ENCODE results near the gene GLI3.

DNA sequence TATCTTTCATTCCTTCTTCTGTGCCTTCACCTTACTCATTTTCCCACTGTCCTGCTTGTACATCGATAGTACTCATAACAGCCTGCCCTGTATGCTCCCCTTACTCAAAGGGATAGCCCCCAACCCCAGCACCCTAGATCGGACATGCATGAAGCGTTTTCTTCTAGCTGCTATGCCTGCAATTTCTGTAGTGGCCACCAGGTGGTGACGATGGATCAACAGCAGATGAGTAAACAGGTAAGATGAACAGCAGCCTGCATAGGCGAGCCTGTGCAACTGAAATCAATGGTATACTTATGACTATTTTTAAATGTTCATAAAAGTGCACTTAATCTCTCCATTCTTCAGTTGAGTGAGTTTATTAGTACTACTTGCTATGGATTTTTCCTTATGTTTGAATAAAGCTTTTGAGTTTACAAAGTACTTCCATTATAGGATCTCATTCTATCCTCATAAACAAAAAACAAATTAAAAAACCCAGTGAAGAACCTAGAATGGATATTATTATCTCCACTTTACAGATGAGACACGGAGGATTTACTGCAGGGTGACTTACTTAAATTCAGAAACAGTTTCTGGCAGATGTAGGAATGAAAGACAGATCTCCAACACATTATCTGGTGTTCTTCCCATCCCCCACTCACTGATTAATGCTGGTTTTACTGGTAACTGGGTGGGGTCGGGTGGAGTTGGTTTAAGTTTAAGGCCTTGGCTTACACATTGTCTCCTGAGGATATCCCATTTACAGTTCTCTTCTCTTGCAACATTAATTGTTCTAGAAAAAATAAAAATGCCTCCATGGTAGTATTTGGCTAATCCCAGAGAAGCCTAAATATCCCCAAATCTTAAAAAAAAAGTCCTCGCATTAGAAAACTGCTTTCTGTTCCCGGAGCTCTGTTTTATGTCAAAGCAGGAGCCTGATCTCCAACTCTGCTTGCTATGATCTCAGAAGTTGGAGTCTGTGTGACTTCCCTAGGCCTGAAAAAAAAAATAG is 222.1 kb downstream of the GLI3 start:
- TF ChIP-seq POLR2A (IDR thresholded peaks at IDR 0.05; ENCODE audit: low read depth, low read length): no peak
- TF ChIP-seq, protein P1, sequence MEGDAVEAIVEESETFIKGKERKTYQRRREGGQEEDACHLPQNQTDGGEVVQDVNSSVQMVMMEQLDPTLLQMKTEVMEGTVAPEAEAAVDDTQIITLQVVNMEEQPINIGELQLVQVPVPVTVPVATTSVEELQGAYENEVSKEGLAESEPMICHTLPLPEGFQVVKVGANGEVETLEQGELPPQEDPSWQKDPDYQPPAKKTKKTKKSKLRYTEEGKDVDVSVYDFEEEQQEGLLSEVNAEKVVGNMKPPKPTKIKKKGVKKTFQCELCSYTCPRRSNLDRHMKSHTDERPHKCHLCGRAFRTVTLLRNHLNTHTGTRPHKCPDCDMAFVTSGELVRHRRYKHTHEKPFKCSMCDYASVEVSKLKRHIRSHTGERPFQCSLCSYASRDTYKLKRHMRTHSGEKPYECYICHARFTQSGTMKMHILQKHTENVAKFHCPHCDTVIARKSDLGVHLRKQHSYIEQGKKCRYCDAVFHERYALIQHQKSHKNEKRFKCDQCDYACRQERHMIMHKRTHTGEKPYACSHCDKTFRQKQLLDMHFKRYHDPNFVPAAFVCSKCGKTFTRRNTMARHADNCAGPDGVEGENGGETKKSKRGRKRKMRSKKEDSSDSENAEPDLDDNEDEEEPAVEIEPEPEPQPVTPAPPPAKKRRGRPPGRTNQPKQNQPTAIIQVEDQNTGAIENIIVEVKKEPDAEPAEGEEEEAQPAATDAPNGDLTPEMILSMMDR (IDR thresholded peaks at IDR 0.05 in 2 of 3, conservative IDR thresholded peaks at IDR 0.05 in 1 of 3; ENCODE audit: control insufficient read depth in 2 of 3, extremely low read depth in 1 of 3, insufficient read depth in 1 of 3, low read depth in 3 of 3, low read length in 3 of 3): peak; percentile 26 to 75 (median 67)
- TF ChIP-seq ZNF24 (IDR thresholded peaks at IDR 0.05): no peak
- TF ChIP-seq, protein P2, sequence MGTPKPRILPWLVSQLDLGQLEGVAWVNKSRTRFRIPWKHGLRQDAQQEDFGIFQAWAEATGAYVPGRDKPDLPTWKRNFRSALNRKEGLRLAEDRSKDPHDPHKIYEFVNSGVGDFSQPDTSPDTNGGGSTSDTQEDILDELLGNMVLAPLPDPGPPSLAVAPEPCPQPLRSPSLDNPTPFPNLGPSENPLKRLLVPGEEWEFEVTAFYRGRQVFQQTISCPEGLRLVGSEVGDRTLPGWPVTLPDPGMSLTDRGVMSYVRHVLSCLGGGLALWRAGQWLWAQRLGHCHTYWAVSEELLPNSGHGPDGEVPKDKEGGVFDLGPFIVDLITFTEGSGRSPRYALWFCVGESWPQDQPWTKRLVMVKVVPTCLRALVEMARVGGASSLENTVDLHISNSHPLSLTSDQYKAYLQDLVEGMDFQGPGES (IDR thresholded peaks at IDR 0.05): no peak
- peak; percentile 73; the same call in 1 of the 2 replicates for TF ChIP-seq CBX5 (IDR thresholded peaks at IDR 0.05; ENCODE audit: low read depth)
- no peak for TF ChIP-seq KAT2A (conservative IDR thresholded peaks at IDR 0.05; ENCODE audit: control insufficient read depth, low read depth, low read length)
- no peak for TF ChIP-seq CREM (IDR thresholded peaks at IDR 0.05; ENCODE audit: low read depth)
- TF ChIP-seq POLR2AphosphoS5 (IDR thresholded peaks at IDR 0.05; ENCODE audit: low read length): no peak
- TF ChIP-seq, protein P3, sequence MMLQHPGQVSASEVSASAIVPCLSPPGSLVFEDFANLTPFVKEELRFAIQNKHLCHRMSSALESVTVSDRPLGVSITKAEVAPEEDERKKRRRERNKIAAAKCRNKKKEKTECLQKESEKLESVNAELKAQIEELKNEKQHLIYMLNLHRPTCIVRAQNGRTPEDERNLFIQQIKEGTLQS (IDR thresholded peaks at IDR 0.05; ENCODE audit: borderline replicate concordance, extremely low read depth, low read depth, low read length): no peak
- TF ChIP-seq TCF12 (IDR thresholded peaks at IDR 0.05; ENCODE audit: low read depth, low read length): no peak
- no peak for TF ChIP-seq WRNIP1 (IDR thresholded peaks at IDR 0.05; ENCODE audit: borderline replicate concordance, low read depth, low read length)
- no peak for TF ChIP-seq EP300 (IDR thresholded peaks at IDR 0.05; ENCODE audit: borderline replicate concordance in 1 of 2, control insufficient read depth in 1 of 2, low read depth in 2 of 2, low read length in 2 of 2)

Measured in GM12878 (cell line).